ENCODE results near the gene REN. TPM values are rescaled to one million over a fixed set of nuclear protein-coding genes. Genes with fewer than 3 reads are reported as not detected.

The REN gene
- total and polyA plus RNA-seq, 9 donors, result 1.0 to 71.6 (median 3.7) TPM

DNA sequence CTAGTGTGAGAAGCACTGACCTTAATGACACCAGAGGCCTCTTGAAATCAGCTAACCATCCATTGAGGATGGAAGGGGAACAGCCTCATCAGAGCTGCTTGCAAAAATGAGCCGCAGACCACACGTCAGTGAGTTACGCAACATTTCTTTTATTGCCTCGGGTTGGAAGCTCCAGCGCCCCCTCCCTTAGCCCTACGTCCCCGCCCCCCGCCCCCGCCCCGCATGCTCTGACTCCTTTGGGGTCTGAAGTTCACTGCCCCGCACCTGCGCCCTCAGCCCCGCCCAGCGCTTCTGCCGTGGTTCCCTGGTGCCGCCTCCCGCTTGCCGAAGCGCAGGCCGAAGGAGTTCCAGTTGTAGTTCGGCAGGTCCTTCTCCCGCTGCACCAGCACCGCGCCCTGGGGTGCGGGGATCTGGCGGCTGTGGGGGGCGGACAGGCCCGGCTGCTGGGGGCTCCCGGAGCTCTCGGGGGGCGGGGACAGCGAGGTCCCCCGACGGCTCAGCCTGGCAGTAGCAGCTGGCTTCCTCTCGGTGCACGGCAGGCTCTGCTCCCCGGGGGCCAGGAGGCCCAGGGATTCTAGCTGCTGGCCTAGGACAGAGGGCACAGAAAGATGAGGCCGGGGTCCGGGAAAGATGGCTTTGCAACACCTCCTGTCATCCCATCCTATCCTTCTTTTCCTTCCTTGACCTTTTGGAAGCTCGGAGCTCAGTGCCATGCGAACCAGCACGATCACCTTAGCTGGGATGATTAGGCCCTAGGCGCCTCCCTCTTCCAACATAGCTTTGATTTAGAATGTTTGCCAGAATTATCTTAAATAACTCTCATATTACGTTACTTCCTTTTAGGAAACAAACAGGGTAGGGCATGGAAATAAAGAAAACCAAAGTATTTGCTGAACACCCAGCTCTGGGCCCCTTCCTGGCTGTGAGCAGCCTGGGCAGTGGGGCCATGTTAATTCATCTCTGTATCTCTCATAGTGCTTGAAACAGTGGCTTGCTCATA lies 24.4 kb upstream of the REN start:
- WGBS, 3 donors, result 16 to 28% (median 21%) methylated on average over 23 to 43 of the region's 44 CpGs

DNA sequence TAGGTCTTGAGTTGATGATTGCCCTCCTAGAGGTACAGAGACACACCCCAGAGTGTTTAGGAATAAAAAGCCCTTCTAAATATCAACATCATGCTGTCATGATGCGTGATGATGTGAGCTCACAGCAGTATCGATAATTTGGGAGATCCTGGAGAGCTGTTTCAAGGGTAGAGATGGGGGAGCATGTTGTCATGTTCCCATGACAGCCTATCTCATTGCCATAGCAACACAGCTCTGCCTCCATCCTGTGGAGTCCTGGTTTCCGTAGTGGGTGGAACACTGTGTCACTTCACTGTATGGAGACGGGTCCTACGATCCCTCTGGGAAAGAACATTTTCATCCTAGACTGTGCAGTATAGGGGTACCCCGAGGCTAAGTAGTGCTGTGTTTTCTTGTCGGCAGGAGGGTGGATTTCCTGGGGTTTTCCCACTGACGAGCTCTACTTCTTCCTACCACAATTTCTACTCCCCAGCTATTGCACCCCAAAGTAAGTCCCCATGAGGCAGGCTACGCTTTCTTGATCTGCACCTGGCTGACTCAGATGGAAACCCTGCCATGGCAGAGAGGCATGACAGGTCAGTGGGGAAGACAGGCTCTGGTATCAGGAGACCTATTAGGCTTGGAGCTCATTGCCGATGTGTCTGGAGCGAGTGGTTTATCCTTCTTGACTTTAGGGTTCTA lies 23.0 kb upstream of the REN start:
- no peak overlapping the region for H3K4me3 ChIP-seq
- H3K9me3 ChIP-seq, result no peaks in the 10 kb centered on the region
- DNase-seq, result peak in 1 of 5 donors; percentile 9
- no peaks in the 10 kb centered on the region for H3K36me3 ChIP-seq
- peaks cover 3% of the 10 kb centered on the region for H3K4me1 ChIP-seq (ENCODE audit: insufficient read depth)
- no peak overlapping the region for H3K27ac ChIP-seq
- no peaks in the 10 kb centered on the region for H3K27me3 ChIP-seq
- no peak for TF ChIP-seq EP300 (IDR thresholded peaks at IDR 0.05)
- TF ChIP-seq, protein P1, sequence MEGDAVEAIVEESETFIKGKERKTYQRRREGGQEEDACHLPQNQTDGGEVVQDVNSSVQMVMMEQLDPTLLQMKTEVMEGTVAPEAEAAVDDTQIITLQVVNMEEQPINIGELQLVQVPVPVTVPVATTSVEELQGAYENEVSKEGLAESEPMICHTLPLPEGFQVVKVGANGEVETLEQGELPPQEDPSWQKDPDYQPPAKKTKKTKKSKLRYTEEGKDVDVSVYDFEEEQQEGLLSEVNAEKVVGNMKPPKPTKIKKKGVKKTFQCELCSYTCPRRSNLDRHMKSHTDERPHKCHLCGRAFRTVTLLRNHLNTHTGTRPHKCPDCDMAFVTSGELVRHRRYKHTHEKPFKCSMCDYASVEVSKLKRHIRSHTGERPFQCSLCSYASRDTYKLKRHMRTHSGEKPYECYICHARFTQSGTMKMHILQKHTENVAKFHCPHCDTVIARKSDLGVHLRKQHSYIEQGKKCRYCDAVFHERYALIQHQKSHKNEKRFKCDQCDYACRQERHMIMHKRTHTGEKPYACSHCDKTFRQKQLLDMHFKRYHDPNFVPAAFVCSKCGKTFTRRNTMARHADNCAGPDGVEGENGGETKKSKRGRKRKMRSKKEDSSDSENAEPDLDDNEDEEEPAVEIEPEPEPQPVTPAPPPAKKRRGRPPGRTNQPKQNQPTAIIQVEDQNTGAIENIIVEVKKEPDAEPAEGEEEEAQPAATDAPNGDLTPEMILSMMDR (IDR thresholded peaks at IDR 0.05), result no peak
- no peak for TF ChIP-seq POLR2A (IDR thresholded peaks at IDR 0.05)
- intact Hi-C loops (cut with DNase I), result no loop called here
- WGBS, 3 donors, result 84 to 88% (median 84%) methylated on average over 11 of the region's 11 CpGs

More for the DNA sequence above, 24.4 kb upstream of the REN start:
- intact Hi-C loops (cut with DNase I), result no loop called here
- no peaks in the 10 kb centered on the region for H3K36me3 ChIP-seq
- peak; percentile 51 to 73 (median 69) for DNase-seq
- no peak for TF ChIP-seq POLR2A (IDR thresholded peaks at IDR 0.05)
- TF ChIP-seq EP300 (IDR thresholded peaks at IDR 0.05), result no peak
- TF ChIP-seq, protein P1 (IDR thresholded peaks at IDR 0.05), result no peak
- no peak overlapping the region for H3K4me3 ChIP-seq
- no peaks in the 10 kb centered on the region for H3K27me3 ChIP-seq
- no peaks in the 10 kb centered on the region for H3K9me3 ChIP-seq
- H3K4me1 ChIP-seq (ENCODE audit: insufficient read depth), result peaks cover 3% of the 10 kb centered on the region
- peak overlapping the region; percentile 73 for H3K27ac ChIP-seq

DNA sequence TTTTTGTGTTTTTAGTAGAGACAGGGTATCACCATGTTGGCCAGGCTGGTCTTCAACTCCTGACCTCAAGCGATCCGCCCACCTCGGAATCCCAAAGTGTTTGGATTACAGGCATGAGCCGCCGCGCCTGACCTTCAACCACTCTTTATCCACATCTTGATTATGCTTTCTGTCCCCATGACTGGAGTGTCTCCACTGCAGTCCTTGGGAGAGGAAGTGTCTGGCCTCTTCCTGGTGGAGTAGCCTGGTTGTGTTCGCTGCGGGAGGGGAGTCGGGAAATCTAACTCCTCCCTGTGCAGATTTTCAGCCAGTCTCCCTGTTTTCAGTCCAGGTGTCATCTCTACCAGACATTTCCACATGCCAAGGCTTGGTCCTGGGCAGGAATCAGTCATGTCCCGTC lies 20.5 kb upstream of the REN start:
- TF ChIP-seq POLR2A (IDR thresholded peaks at IDR 0.05) (no peak), EP300 (IDR thresholded peaks at IDR 0.05) (no peak)
- TF ChIP-seq, protein P1 (IDR thresholded peaks at IDR 0.05), result no peak
- Histone ChIP-seq H3K9me3 (no peaks in the 10 kb centered on the region), H3K4me3 (no peak overlapping the region), H3K27me3 (no peaks in the 10 kb centered on the region), H3K4me1 (ENCODE audit: insufficient read depth) (peaks cover 3% of the 10 kb centered on the region), H3K36me3 (no peaks in the 10 kb centered on the region), H3K27ac (no peak overlapping the region)
- intact Hi-C loops (cut with DNase I), result no loop called here
- 49 to 67% (median 52%) methylated on average over 10 of the region's 10 CpGs for WGBS, 3 donors
- peak in 1 of 5 donors; percentile 4 for DNase-seq

DNA sequence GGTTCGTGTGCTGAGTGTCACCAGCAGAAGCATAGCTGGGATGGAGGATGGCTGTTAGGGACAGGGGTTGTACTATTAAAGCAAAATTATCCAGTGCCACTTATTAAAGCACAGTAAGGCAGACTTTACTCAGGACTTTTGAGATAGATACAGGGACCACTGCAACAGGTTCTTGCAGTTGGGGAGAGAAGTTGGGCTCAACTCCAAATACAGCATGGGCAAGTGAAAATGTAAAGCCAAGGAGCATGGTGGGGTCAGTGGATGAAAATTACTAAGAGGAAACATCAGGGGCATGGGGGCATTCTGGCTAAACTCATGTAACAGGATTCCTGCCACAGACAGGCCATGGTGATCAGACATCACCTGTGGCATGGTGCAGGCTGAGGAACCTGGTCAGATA lies 15.0 kb upstream of the REN start:
- WGBS, 3 donors, result 67 to 78% (median 70%) methylated on average over 1 of the region's 1 CpG
- no peak overlapping the region for H3K27ac ChIP-seq
- no peak for DNase-seq
- no peak for TF ChIP-seq POLR2A (IDR thresholded peaks at IDR 0.05)
- no peak for TF ChIP-seq EP300 (IDR thresholded peaks at IDR 0.05)
- TF ChIP-seq, protein P1 (IDR thresholded peaks at IDR 0.05), result no peak
- H3K4me3 ChIP-seq, result no peak overlapping the region
- no peaks in the 10 kb centered on the region for H3K4me1 ChIP-seq (ENCODE audit: insufficient read depth)
- H3K27me3 ChIP-seq, result no peaks in the 10 kb centered on the region
- intact Hi-C loops (cut with DNase I), result no loop called here
- no peaks in the 10 kb centered on the region for H3K36me3 ChIP-seq
- no peaks in the 10 kb centered on the region for H3K9me3 ChIP-seq

All from ovary (tissue), 9 donors.